Activated T-cell treated with anti-CD3 and anti-CD28 coated beads, Interleukin-2, amount 50 U/mL, for 1 hour (primary cell): ENCODE measurements around the gene RTN4IP1.

Experiments
- DNase-seq: peaks from one replicate; pipeline ENCODE4 v3.0.0-alpha.2; 2020

RTN4IP1 gene

DNA sequence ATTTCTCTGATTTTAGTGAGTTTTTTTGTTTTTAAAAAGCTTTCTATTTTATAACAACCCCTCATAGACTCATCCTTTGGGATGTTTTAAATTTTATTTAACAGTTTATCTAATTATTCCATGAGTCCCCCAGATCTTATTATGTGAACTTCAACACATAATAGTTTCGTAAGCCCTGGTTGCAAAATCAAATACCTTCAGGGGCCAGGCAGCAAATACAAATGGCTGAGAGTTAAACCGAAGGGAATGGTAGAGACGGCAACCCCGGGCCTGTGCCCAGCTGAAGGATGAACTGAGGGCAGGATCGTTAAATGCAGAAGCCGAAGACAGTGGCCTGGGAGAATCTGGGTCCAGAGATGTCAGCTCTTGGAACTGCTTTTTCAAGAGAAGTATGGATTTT lies 88.4 kb downstream of the RTN4IP1 start:
- DNase-seq = no peak

GRCh38 chr6:106540432-106540831 lies 88.9 kb downstream of the RTN4IP1 start:
- no peak for DNase-seq

- DNase-seq = no peak
Observed at GRCh38 chr6:106539936-106540335, 89.4 kb downstream of the RTN4IP1 start.

DNA sequence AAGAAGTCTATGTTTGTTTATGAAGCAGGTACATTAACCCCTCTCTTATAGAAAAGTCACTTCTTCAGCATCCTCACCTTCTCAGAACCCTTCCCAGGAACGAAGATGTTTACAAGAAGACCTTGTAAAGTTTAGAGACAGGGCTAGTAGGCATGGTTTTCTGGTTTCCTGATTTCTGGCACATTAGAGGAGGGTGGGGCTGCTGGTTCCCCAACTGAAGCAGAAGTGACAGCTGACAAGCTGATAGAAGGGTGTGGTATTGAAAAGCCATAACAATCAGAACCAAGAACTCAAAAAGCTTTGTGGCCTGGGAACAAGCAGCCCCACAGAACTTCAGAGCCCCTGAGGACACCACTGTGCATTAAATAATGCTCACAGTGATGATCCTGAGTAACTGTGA lies 91.2 kb downstream of the RTN4IP1 start:
- no peak for DNase-seq

DNA sequence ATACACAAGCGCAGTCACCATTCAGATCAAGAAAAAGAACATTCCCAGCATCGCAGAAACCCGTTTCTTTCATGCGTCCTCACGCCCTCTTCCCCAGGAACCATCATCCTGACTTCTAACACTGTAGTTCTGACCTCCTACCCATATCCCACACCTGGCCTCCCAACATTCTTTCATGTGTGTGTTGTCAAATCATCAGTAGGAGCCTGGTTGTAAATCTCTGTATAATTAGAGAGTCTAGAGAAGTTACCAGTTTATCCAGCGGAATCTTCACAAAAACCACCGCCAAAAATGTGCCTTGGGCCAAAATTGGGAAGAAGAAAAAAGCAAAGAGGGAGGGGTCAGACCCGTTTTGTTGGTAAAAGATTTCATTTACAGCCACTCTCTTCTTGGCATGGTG lies 91.6 kb downstream of the RTN4IP1 start:
- no peak for DNase-seq

DNA sequence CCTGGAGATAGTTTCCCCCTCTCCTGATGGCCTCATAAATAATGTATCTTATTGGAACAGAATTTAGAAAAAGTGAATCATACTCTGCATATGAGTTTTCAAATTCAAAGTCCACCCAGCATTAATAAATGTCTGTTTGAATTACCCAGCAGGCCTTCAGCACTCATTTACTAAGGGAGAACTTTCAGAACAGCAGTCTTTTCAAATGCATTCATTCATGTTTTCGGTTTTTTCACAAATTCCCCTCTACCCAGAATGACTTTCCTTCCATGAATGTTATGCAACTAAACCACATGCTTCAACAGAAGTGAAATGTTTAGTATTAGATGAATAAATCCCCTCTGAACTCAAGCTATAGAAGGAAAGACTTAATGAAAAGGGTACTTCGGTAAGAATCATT lies 92.4 kb downstream of the RTN4IP1 start:
- no peak for DNase-seq

GRCh38 chr6:106536357-106536756 lies 92.9 kb downstream of the RTN4IP1 start:
- DNase-seq = no peak

- DNase-seq = no peak
Observed at GRCh38 chr6:106535012-106535411, 94.3 kb downstream of the RTN4IP1 start.

DNA sequence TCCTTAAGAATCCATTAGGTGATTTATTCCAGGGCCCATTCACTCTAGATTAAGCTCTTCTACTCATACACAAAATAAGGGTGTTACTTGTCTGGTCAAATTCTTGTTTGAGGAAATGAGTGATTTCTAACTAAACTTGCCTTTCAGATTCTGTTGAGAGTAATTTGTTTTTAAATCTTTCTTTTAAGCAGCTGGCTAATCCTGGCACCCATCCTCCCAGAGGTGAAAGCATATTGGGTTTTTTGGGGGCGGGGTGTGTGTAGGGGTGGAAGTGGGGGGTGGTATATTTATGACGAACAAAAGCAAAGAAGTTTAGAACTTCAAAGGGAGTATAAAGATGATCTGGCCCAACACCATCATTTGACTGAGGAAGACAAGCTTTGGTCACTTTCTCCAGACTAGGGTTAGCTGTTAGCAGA lies 94.7 kb downstream of the RTN4IP1 start:
- DNase-seq = no peak

DNA sequence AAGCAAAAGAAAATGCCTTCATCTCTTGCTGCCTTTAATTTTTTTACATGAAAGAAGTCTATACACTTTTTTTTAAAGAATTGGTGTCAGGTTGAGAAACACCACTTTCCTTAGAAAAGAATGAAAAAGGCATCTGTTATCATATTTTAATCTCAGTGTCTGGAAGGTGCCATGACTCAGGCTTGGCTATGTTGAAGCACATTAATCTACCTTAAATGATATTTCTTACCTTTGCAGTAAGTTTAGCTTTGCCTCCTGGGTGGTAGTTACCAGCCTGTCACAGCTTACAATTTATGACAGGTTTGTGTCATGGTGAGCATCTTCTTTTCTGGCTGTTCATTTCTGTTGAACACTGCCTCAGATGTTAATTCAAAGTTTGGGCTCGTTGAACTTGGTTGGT lies 95.3 kb downstream of the RTN4IP1 start:
- no peak for DNase-seq

GRCh38 chr6:106533054-106533453 lies 96.2 kb downstream of the RTN4IP1 start:
- no peak for DNase-seq

- no peak for DNase-seq
Observed at GRCh38 chr6:106530502-106530901, 98.8 kb downstream of the RTN4IP1 start.

GRCh38 chr6:106530026-106530425 lies 99.3 kb downstream of the RTN4IP1 start:
- DNase-seq = no peak

DNA sequence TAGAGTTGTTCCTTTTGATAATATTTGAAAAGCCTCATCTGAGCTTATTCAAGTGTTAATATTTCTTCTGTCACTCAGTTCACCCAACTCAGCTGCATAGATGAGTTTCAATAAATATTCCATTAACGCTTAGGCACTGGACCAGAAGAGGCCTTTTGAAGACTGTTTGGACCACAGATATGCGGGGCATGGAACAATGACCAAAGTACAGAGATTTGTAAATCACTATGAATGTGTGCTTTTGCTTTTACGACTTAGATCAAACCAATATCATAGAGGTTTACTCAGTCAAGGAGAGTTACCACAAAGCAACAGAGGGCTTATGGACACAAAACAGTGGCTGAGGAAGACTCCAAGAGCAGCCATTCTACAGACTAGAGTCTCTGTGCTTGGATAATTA lies 99.9 kb downstream of the RTN4IP1 start:
- no peak for DNase-seq

GRCh38 chr6:106528521-106528920 lies 100.8 kb downstream of the RTN4IP1 start:
- no peak for DNase-seq

GRCh38 chr6:106527979-106528378 lies 101.3 kb downstream of the RTN4IP1 start:
- DNase-seq = no peak

- no peak for DNase-seq
Observed at GRCh38 chr6:106527117-106527516, 102.2 kb downstream of the RTN4IP1 start.

- DNase-seq = no peak
Observed at GRCh38 chr6:106525882-106526275, 103.4 kb downstream of the RTN4IP1 start.

DNA sequence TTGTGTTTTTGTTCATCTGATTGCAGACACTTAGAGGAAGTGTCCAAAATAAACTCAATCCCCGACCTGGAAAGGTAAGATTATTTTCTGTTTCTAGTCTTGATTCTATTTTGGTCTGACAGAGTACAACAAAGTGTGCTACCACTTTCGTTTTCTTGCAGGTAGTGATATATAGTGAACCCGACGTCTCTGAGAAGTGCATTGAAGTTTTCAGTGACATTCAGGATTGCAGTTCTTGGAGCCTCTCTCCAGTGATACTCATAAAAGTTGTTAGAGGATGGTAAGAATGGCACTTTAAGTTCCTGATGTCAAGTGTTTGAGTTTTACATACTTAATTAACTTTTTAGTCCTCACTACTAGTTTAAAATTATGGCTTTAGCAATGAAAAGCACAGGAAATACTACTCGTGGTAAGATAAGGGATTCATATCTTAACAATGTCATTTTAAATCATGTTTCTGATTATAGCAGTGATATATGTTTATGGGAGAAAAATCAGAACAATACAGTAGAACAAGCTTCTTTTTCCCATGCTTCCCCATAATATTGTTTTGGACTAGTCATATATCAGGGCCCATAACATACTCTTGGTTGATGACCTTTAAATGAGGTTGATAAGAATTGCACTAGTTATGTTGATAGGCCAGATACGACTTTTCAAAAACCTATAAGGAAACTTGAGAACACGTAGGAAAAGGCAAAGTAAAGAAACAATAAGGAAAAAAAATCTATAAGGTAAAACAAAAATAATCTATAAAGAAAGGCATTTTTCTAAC lies 104.0 kb downstream of the RTN4IP1 start:
- no peak for DNase-seq

DNA sequence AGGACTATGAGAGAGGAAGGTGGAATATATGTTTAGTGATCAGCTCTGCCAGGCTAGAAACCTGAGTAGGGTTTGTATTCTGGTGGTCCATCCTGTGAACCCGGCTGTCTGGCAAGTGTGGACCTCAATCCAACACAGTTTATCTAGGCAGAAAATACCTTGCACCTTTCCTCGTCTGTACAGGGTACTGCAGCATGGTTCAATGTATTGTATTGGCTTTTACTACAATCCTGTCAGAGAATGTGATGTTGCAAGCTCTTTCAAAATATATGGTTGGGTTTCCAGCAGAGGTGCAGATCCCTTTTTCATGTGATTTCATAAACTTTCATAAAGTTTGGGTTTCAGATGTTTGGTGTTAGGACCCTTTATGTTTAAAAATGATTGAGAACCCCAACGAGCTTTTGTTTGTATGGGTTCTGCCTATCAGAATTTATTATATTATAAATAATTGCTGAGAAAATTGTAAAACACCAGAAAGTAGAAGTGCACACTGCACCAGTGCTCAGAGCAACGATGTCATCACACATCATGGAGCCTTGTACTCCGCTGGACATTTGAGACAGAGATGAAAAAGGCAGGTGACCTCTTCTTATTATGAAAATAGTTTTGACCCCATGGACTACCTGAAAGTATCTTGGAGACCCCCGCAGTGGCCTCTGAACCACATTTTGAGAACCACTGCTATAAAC lies 106.6 kb downstream of the RTN4IP1 start:
- DNase-seq = no peak
